DOHH2 (cell line): ENCODE results near the gene RPRD1B.

ENCODE experiments used
- CTCF ChIP-seq: fragments of 200-600 bp; sonication (generic); IDR thresholded peaks from one replicate; pipeline ENCODE4 v1.5.1; 2014; ENCODE audit warnings: antibody characterized with exemption, mild to moderate bottlenecking, low read depth, low read length; ENCODE audit not compliant: poor library complexity, severe bottlenecking
- EZH2phosphoT487 ChIP-seq: fragments of 200-600 bp; sonication (generic); IDR thresholded peaks from 2 replicates; pipeline ENCODE4 v1.6.1; 2017; ENCODE audit warnings: borderline replicate concordance, mild to moderate bottlenecking, antibody characterized with exemption, low read length, moderate library complexity, mixed read lengths

GRCh38 chr20:38126146-38126921, 92.8 kb downstream of the RPRD1B start:
- TF ChIP-seq CTCF (no peak), EZH2phosphoT487 (no peak)
